Hepatocyte (in vitro differentiated cells): ENCODE data around the gene IYD.

ENCODE experiments used
- EZH2 ChIP-seq: fragments of 200-600 bp; sonication (generic); IDR thresholded peaks from 2 replicates; pipeline ENCODE4 v1.6.1; 2016; ENCODE audit warnings: antibody characterized with exemption, mild to moderate bottlenecking, borderline replicate concordance
- TF ChIP-seq, protein P1 (sequence below): fragments of 200-600 bp; sonication (generic); IDR thresholded peaks from 2 replicates; pipeline ENCODE4 v1.5.1; 2016; ENCODE audit warnings: antibody characterized with exemption, mild to moderate bottlenecking; ENCODE audit not compliant: poor library complexity

DNA sequence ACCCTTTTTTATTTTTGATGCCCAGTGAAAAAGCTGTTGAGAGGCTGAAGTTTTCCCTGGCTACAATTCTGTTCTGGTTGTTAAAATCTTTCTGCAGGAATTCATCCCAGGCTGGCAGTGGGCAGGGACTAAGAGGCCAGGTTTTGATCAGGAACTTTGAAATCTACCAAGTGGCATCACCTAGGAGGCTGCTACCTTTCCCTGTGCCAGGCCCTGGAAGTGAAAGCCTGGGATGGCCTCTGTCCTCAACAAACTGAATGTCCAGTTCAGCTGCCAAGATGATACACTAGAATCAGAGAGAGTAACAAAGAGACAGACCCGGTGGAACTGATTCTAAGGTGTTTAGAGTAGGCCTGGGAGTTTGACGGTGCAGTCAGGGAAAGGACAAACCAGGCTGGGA lies 596 bp downstream of the IYD start:
- TF ChIP-seq, protein P1, sequence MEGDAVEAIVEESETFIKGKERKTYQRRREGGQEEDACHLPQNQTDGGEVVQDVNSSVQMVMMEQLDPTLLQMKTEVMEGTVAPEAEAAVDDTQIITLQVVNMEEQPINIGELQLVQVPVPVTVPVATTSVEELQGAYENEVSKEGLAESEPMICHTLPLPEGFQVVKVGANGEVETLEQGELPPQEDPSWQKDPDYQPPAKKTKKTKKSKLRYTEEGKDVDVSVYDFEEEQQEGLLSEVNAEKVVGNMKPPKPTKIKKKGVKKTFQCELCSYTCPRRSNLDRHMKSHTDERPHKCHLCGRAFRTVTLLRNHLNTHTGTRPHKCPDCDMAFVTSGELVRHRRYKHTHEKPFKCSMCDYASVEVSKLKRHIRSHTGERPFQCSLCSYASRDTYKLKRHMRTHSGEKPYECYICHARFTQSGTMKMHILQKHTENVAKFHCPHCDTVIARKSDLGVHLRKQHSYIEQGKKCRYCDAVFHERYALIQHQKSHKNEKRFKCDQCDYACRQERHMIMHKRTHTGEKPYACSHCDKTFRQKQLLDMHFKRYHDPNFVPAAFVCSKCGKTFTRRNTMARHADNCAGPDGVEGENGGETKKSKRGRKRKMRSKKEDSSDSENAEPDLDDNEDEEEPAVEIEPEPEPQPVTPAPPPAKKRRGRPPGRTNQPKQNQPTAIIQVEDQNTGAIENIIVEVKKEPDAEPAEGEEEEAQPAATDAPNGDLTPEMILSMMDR: no peak
- no peak for TF ChIP-seq EZH2
